Fibroblast of lung (primary cell): ENCODE results near the gene HHAT.

ENCODE experiments used
- CTCF ChIP-seq, 2 donors: IDR thresholded peaks in 1 of 2; conservative IDR thresholded peaks in 1 of 2; 1 replicate in 1 of 2; 2 replicates in 1 of 2; pipeline ENCODE4 v1.5.1; 2011 to 2012; ENCODE audit warnings: low read length in 2 of 2, control low read depth in 1 of 2, inconsistent platforms in 1 of 2, low read depth in 1 of 2, mild to moderate bottlenecking in 1 of 2
- EZH2 ChIP-seq: IDR thresholded peaks from 2 replicates; pipeline ENCODE4 v1.5.1; 2012; ENCODE audit warnings: low read length, control low read depth, mild to moderate bottlenecking; ENCODE audit errors: missing control alignments

GRCh38 chr1:210692796-210693195 lies 364.1 kb downstream of the HHAT start:
- TF ChIP-seq CTCF (conservative IDR thresholded peaks at IDR 0.05 in 1 of 2, IDR thresholded peaks at IDR 0.05 in 1 of 2; ENCODE audit: low read depth in 1 of 2, low read length in 2 of 2), result no peak
- TF ChIP-seq EZH2, result no peak
